Spleen (tissue), 7 donors: ENCODE results near the gene TRIM74.
"Not testable (repeated sequence)": the region's sequence is repeated elsewhere in the genome, so short reads cannot be mapped to it uniquely, and the experiment has no call there.

Experiments
- CTCF ChIP-seq, 11 experiments: fragments of 200-600 bp in 7 of 11; fragments of 450-650 bp in 4 of 11; sonication (generic) in 4 of 11; IDR thresholded peaks in 8 of 11; conservative IDR thresholded peaks in 3 of 11; 1 replicate in 7 of 11; 2 replicates in 4 of 11; pipeline versions ENCODE4 v1.4.0 to v1.8.0; 2016 to 2021; ENCODE audit warnings: antibody characterized with exemption in 11 of 11, inconsistent platforms in 4 of 11, mild to moderate bottlenecking in 1 of 11
- POLR2A ChIP-seq, 3 donors: fragments of 450-650 bp; IDR thresholded peaks; one replicate each; pipeline ENCODE4 v1.5.1; 2017; ENCODE audit warnings: antibody characterized with exemption in 3 of 3, mild to moderate bottlenecking in 1 of 3
- donor health status: DM: no; HTN: no; CAD: no; lungs with moderate emphysema.
- donor health status: DM: no; HTN: no; CAD: no.
- donor health status: DM: no; HTN: no; CAD: no.

GRCh38 chr7:72976434-72976833 is 7.2 kb upstream of the TRIM74 start:
- not testable (repeated sequence) for TF ChIP-seq CTCF (IDR thresholded peaks at IDR 0.05 in 8 of 11, conservative IDR thresholded peaks at IDR 0.05 in 3 of 11); POLR2A (IDR thresholded peaks at IDR 0.05)
